Muscle of arm (tissue), 12 donors: Measurements from ENCODE around the gene GLUD1. TPM values are rescaled to one million over a fixed set of nuclear protein-coding genes. Genes with fewer than 3 reads are reported as not detected.

Experiments used
- DNase-seq: peaks from one replicate; pipeline ENCODE4 v3.0.0-alpha.2; 2013
- polyA plus RNA-seq, 12 donors: library from polyadenylated mRNA; unstranded; fragments of 120-200 nt; gene quantifications; one replicate each; pipeline ENCODE4 v1.2.1, GENCODE V29; 2013; ENCODE audit not compliant: insufficient read length in 12 of 12

GLUD1 gene
- polyA plus RNA-seq, 12 donors = 40.9 to 141 (median 62.0) TPM

DNA sequence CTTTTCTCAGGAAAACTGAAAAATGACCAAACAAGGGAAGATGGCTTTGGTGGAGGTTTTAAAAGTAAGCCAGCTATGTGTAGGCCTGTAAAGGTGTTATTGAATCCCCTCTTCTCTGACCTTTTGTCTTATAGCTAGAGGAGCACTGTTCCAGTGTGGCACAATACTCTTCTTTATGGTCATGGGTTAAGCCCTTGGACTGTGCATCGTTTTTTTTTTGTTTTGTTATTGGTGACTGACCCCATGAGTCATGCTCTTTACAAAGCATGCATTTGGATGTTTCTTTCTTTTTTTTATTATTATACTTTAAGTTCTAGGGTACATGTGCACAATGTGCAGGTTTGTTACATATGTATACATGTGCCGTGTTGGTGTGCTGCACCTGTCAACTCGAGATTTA lies 94.2 kb downstream of the GLUD1 start:
- no peak for DNase-seq

Other genes with a start within 250 kb of the GLUD1 start
- gene MMRN2, start 137.2 kb downstream of the GLUD1 start, polyA plus RNA-seq = 10 to 100 TPM in 11 of 12 donors, not detected in 1; 17.1 to 23.0 (median 19.4) TPM
- 10 to 100 TPM in 2 of 12 donors, 1 to 10 TPM in 9, not detected in 1; 3.1 to 50.4 (median 4.4) TPM for gene SNCG, start 136.2 kb downstream of the GLUD1 start, polyA plus RNA-seq
- 10 to 100 TPM in 1 of 12 donors, 1 to 10 TPM in 8, under 1 TPM in 1, not detected in 2; 0.56 to 10.1 (median 4.0) TPM for gene ADIRF, start 126.4 kb downstream of the GLUD1 start, polyA plus RNA-seq
- not detected for gene FAM25A, start 74.5 kb downstream of the GLUD1 start, polyA plus RNA-seq
- gene SHLD2, start 363 bp upstream of the GLUD1 start, polyA plus RNA-seq = 10 to 100 TPM in 11 of 12 donors, not detected in 1; 16.9 to 29.8 (median 23.4) TPM
- 1 to 10 TPM in 10 of 12 donors, not detected in 2; 1.5 to 4.3 (median 2.1) TPM for gene NUTM2A, start 130.6 kb upstream of the GLUD1 start, polyA plus RNA-seq